NCI-H2029 treated with DMSO at 0.1 percent for 48 hours (cell line): ENCODE data around the gene BLVRB.
"Not testable (repeated sequence)": the region's sequence is repeated elsewhere in the genome, so short reads cannot be mapped to it uniquely, and the experiment has no call there.

Experiments
- DNase-seq: peaks from one replicate; lab custom pipeline; 2025; lab: John Stamatoyannopoulos, UW

The BLVRB gene

GRCh38 chr19:40486017-40486416, 20.5 kb upstream of the BLVRB start:
- no peak for DNase-seq

- not testable (repeated sequence) for DNase-seq
Observed at GRCh38 chr19:40475878-40476644, 10.5 kb upstream of the BLVRB start.

- no peak for DNase-seq
Observed at GRCh38 chr19:40474737-40475136, 9.2 kb upstream of the BLVRB start.

- DNase-seq: no peak
Observed at GRCh38 chr19:40472516-40472915, 7.0 kb upstream of the BLVRB start.

GRCh38 chr19:40471111-40471510, 5.6 kb upstream of the BLVRB start:
- no peak for DNase-seq

- DNase-seq: no peak
Observed at GRCh38 chr19:40469011-40469410, 3.5 kb upstream of the BLVRB start.

- DNase-seq: no peak
Observed at GRCh38 chr19:40466985-40467734, 1.6 kb upstream of the BLVRB start, which contains the start of gene SPTBN4. SPTBN4 (plus strand) TSS chr19:40467001; CDS start chr19:40472622, 5,621 bp downstream.

GRCh38 chr19:40466219-40466984, 857 bp upstream of the BLVRB start:
- DNase-seq: no peak

GRCh38 chr19:40465025-40465556, 454 bp downstream of the BLVRB start:
- no peak for DNase-seq

- DNase-seq: peak; percentile 45
Observed at GRCh38 chr19:40464059-40465024, 1.2 kb downstream of the BLVRB start.

GRCh38 chr19:40463587-40464037, 1.9 kb downstream of the BLVRB start:
- DNase-seq: not testable (repeated sequence)

- DNase-seq: no peak
Observed at GRCh38 chr19:40461669-40462221, 3.8 kb downstream of the BLVRB start.

GRCh38 chr19:40460185-40460584, 5.4 kb downstream of the BLVRB start:
- DNase-seq: no peak

- DNase-seq: no peak
Observed at GRCh38 chr19:40458597-40458974, 7.0 kb downstream of the BLVRB start.

- DNase-seq: no peak
Observed at GRCh38 chr19:40457953-40458596, 7.5 kb downstream of the BLVRB start.

GRCh38 chr19:40457048-40457447, 8.5 kb downstream of the BLVRB start:
- DNase-seq: no peak

GRCh38 chr19:40453943-40454342, 11.6 kb downstream of the BLVRB start:
- not testable (repeated sequence) for DNase-seq

- no peak for DNase-seq
Observed at GRCh38 chr19:40453151-40453735, 12.3 kb downstream of the BLVRB start.

- no peak for DNase-seq
Observed at GRCh38 chr19:40452016-40452415, 13.5 kb downstream of the BLVRB start.

- no peak for DNase-seq
Observed at GRCh38 chr19:40450664-40451063, 14.9 kb downstream of the BLVRB start.
